Inflammatory macrophage (primary cell): ENCODE data around the gene SLC35A4.
A peak's percentile ranks its signal among the peaks of the same experiment; 100 is the strongest.
"Not testable (repeated sequence)": the region's sequence is repeated elsewhere in the genome, so short reads cannot be mapped to it uniquely, and the experiment has no call there.

ENCODE experiments used
- DNase-seq, 2 donors: peaks; one replicate each; pipeline ENCODE4 v3.0.0-alpha.2; 2020 to 2022

The SLC35A4 gene

GRCh38 chr5:140558542-140558941, 6.1 kb upstream of the SLC35A4 start:
- no peak for DNase-seq

- no peak for DNase-seq
Measured at GRCh38 chr5:140560227-140560626, 4.4 kb upstream of the SLC35A4 start.

GRCh38 chr5:140561753-140562523, 2.7 kb upstream of the SLC35A4 start:
- no peak for DNase-seq

DNA sequence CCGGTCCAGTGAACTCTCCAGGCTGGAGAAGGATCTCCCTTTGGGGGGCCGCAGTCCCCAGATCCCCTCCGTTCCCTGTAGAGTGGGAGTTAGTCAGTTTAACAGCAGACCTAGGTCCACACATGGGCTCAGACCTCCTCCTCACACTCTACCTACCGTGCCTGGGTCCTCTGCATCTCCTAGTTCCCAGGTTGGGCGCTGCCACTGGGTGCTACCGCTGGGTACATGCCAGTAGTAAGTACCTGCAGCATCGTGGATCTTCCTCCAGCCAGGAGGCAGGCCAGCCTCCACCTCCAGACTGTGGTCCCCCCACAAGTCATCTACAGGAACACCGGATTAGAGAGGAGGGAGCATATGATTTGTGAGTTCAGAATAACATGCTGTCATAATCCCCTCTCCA, 1.0 kb upstream of the SLC35A4 start:
- DNase-seq, result no peak

DNA sequence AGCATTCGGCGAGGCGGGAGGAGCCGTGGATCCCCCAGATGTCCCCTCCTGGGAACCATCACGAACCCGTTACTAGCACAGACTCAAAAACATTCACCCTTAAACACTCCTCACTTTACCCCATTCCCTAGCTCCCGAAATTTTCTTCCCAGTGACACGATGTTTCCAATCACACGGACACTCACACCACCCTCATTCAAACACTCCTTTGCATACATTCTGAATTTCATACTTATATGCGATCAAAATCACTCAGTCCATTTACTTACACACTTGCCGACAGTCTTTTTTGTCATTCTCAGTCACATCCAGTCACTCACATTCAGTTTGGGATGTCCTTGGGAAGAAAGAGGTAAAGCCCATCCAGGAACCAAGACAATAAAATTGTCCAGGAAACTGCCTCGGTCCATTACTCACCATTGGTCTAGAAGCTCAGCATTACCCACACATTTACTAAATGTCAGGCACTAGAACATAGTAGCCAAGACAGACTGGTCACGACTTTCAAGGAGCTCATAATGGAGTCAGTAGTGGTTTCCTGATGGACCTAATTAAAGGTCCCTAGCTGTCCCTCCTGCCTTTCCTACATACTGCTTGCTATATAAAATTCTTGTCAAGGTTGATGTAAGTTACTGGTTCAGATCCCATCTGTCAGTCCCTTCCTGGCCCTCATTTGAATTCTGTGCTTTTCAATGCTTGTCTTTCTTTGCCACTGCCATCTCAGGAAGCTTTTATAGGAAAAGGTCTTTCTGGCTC, 574 bp downstream of the SLC35A4 start:
- DNase-seq, result no peak

GRCh38 chr5:140565780-140566095, 1.1 kb downstream of the SLC35A4 start:
- no peak for DNase-seq

DNA sequence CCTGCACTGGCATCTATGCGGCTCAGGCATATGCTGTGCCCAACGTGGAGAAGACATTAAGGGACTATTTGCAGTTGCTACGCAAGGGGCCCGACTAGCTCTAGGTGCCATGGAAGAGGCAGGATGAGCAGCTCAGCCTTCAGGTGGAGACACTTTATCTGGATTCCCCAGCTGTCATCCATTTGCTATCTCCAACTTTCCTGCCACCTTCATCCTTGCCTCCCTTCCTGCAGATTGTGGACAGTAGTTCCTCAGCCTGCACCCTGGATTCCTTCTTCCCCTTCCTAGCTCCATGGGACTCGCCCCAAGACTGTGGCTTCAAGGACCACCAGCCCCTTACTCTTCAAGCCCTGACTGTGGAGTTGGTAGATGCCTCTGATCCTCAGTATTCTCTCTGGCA, 2.0 kb downstream of the SLC35A4 start:
- no peak for DNase-seq

GRCh38 chr5:140567136-140567818, 2.6 kb downstream of the SLC35A4 start:
- DNase-seq, result no peak

- DNase-seq, result no peak
Measured at GRCh38 chr5:140567871-140568270, 3.2 kb downstream of the SLC35A4 start.

- no peak for DNase-seq
Measured at GRCh38 chr5:140568443-140569063, 3.9 kb downstream of the SLC35A4 start.

- peak in 1 of 2 donors; percentile 39 for DNase-seq
Measured at GRCh38 chr5:140569197-140569596, 4.6 kb downstream of the SLC35A4 start.

- no peak for DNase-seq
Measured at GRCh38 chr5:140570058-140570457, 5.4 kb downstream of the SLC35A4 start.

GRCh38 chr5:140570488-140570887, 5.9 kb downstream of the SLC35A4 start:
- DNase-seq, result no peak

- no peak for DNase-seq
Measured at GRCh38 chr5:140571105-140571504, 6.5 kb downstream of the SLC35A4 start.

GRCh38 chr5:140573683-140574082, 9.1 kb downstream of the SLC35A4 start:
- DNase-seq, result no peak

DNA sequence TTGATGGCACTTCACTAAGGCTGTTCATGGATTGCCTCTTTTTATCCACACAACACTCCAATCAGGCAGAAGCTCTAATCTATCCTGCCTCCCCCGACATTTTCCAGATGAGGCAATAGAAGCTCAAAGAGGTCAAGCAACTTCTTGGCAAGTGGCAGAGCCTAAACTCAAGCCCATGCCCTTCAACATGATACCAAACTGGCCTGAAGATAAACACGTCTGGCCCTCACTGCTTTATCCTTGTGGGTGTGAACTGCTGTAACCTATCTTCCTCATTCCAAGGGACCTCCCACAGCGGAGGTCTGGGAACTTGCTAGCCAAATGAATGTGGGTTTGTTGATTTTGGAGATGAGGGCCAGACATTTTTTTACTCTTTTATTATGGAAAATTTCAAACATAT, 9.5 kb downstream of the SLC35A4 start:
- peak; percentile 58 to 69 for DNase-seq

DNA sequence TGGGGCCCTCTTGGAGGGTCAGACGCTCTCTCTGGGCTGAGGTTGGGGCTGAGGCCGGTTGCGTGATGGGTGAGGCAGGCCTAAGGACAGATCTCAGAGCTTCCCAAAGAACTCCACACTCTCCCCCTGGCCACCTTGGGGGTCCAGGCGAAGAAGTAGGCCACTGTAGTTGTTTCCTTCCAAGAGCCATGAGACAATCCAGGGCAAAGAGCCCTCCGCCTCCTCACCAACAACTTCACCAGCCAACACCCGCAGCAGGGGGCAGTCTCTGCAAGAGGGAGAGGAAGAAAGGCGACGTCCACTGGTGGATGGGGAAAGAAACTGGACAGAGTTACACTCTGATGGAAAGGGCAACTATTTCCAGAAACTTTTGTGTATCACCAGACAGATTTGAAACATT, 10.7 kb downstream of the SLC35A4 start:
- peak; percentile 88 to 90 for DNase-seq

- no peak for DNase-seq
Measured at GRCh38 chr5:140576776-140577201, 12.2 kb downstream of the SLC35A4 start.

- not testable (repeated sequence) for DNase-seq
Measured at GRCh38 chr5:140579188-140579747, 14.6 kb downstream of the SLC35A4 start.

- no peak for DNase-seq
Measured at GRCh38 chr5:140587495-140587894, 22.9 kb downstream of the SLC35A4 start.

DNA sequence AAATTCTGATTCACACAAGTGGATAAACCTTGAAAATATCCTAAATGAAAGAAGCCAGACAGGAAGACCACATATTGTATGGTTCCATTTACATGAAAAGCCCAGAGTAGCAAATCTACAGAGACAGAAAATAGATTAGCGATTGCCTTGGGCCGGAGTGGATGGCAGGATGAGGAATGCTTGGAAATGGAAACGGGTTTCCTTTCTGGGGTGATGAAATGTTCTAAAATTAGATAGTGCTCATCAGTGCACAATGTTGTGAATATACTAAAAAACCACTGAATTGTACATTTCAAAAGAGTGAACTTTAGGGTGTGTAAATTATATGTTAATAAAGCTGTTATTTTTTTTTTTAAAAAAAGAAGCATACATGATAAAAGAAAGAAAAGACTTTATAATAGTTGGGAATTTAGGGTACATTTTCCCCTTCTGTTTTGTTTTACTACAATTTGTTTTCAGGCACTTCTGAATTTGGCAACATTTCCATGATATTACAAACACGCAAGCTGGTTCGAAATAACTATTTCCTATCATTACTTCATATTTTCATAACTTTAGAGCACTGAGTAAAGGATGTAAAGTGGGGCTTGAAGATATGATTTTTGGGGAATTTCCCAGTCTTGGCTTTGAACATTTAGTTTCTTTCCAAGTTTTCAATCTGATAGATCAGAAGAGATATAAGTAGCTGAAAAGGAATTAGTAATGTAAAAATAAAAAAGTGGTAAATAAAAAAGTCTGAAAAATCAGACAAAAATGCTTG, 23.9 kb downstream of the SLC35A4 start:
- peak in 1 of 2 donors; percentile 74 for DNase-seq

DNA sequence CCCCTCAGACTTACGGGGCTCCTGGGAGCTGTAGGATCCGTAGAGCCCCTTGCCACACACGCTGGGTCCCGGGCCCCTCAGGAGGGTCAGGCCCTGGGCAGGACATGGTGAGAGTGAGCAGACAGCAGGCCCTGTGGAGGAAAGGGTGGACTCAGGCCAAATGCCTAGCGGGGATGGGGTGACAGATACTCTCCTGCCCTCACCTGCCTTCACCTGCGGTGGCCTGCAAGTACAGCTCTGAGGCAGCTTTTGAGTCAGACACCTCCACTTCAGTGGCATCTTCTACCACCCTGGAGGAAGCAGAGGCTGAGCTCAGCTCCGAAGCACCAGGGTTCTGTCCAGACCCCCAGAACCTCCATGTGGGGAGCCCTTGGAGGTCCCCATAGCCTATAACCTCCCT, 26.2 kb downstream of the SLC35A4 start:
- DNase-seq, result no peak
